Posterior vena cava (tissue), 2 donors: ENCODE data around the gene ATP1B1. TPM values are rescaled to one million over a fixed set of nuclear protein-coding genes. Genes with fewer than 3 reads are reported as not detected.
"Not testable (repeated sequence)": the region's sequence is repeated elsewhere in the genome, so short reads cannot be mapped to it uniquely, and the experiment has no call there.

Source experiments
- DNase-seq: peaks from one replicate; pipeline ENCODE4 v3.0.0-alpha.2; 2020; ENCODE audit warnings: low spot score
- intact Hi-C, 2 donors: fragments of 100-400 bp; cut with DNase I; formaldehyde crosslinking; loops; one replicate each; pipeline versions ENCODE4 v1.14.1 to v1.14.2; 2022 to 2023
- total RNA-seq, 2 donors: library from RNA; stranded (reverse); fragmentation: NEBNext Ultra II Directional; extraction: Animal tissue kit (Norgen Biotek cat#: 25700); gene quantifications; one replicate each; pipeline ENCODE4 v1.2.1, GENCODE V29; 2021
- donor health status: DM: yes; HTN: yes; CAD: no.
- donor health status: DM: yes; HTN: yes; CAD: no.

The ATP1B1 gene
- total RNA-seq, 2 donors from 2014 or later, result 17.2 to 20.8 TPM

DNA sequence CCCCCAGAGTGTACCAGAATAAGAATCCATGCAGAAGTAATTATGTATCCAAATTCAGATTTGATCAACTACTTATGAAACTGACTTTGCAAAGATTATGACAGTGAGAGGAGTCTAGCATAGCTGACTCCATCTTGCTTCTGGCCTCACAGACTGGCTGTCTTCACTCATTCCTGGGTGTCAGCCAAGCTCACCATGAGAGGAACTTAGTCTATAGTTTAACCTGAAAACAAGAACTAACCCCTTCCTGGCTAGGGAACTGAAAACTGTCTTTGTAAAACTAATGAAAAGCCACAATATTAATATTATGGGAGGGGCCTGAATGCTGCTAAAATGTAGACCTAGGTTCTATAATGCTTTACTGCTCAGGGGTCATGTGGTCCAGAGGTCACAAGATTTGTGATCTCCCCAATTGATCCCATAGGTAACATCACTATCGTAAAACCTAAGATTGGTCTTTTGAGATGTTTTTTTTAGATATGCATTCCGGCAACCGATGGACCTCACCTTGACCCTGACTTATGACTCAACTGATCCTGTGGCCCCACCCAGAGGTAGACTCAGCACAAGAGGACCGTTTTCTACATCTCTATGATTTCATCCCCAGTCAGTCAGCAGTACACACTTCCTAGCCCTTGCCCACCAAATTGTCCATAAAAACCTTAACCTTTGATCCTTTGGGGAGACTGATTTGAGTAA is 55.2 kb downstream of the ATP1B1 start:
- no peak for DNase-seq
- intact Hi-C loops, result no loop called here

DNA sequence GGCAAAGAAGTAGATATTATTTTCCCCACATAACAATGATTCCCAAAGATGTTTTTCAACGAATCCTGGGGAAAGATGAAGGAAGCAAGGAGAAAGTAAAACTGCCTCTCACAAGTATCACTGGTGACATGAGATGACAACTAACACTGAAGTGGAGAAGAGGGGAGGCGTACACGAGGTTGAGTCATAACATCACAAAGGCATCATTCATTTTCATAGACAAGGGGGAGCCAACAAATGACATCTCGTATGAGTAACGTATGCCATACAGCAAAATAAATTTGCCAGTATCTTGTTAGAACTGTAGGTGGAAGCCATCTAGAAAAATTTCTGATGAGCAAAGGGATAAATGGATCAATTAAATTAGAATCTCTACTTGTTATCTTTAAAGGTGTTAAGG is 56.6 kb downstream of the ATP1B1 start:
- intact Hi-C loops, result no loop called here
- no peak for DNase-seq

DNA sequence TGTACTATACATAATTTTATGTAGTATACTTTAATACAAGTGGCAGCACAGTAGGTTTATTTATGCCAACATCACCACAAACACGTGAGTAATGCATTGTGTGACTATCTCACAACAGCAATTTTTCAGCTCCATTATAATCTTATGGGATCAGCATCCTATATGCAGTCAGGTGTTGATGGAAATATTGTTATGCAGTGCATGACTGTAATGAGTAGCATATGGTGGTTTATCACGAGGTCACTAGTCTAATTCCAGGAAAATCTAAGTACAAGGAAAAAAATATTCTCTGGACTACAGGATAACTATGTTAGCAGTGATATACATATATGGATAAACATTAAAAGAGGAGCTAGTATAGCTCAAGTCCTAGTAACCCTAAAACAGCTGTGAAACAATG is 69.0 kb downstream of the ATP1B1 start:
- DNase-seq, result no peak
- intact Hi-C loops, result no loop called here

DNA sequence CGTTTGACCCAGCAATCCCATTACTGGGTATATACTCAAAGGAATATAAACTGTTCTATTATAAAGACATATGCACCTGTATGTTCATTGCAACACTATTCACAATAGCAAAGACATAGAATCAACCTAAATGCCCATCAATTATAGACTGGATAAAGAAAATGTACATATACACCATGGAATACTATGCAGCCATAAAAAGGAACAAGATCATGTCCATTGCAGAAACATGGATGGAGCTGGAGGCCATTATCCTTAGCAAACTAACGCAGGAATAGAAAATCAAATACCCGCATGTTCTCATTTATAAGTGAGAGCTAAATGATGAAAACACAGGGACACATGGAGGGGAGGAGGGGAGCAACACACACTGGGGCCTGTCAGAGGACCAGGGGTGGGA is 72.9 kb downstream of the ATP1B1 start:
- DNase-seq, intact Hi-C loops: not testable (repeated sequence)

DNA sequence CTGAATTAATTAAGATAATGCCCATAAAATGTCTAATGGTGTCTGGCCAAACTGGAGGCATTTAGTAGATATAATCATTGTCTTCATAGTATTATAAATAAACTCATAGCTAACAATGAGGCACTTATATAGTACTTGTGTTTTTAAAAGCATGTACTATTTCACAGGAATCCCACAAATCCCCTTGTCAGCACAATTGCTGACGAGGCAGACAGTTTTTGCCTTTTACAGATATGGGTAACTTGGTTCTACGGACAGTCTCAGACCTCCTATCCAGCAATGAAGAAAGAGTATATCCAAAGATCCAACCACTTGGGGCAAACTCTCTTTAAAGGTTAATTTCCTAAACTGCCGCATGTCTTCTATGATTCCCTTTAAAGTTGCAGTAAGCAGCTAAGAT is 73.7 kb downstream of the ATP1B1 start:
- intact Hi-C loops, result no loop called here
- DNase-seq, result no peak
